Activated naive CD8-positive, alpha-beta T cell treated with anti-CD3 and anti-CD28 coated beads, Interleukin-2, amount 50 U/mL, for 24 hours (primary cell): ENCODE results near the gene FAM72A.
"Not testable (repeated sequence)": the region's sequence is repeated elsewhere in the genome, so short reads cannot be mapped to it uniquely, and the experiment has no call there.

Experiments used
- ATAC-seq: fragments of 150-1000 bp; cut with Tn5 transposase; one replicate; pipeline ENCODE4 v1.10.0; 2021
- DNase-seq: peaks from one replicate; pipeline ENCODE4 v3.0.0; 2021
- H3K27ac Mint-ChIP-seq: one replicate; pipeline ENCODE4 v1.8.0; 2021; ENCODE audit warnings: mild to moderate bottlenecking, mixed read lengths
- H3K27me3 Mint-ChIP-seq: one replicate; pipeline ENCODE4 v1.8.0; 2021; ENCODE audit warnings: mixed read lengths
- H3K36me3 Mint-ChIP-seq: one replicate; pipeline ENCODE4 v1.8.0; 2021; ENCODE audit warnings: low read depth, mixed read lengths
- H3K4me1 Mint-ChIP-seq: one replicate; pipeline ENCODE4 v1.8.0; 2021; ENCODE audit warnings: mixed read lengths
- H3K4me3 Mint-ChIP-seq: one replicate; pipeline ENCODE4 v1.8.0; 2021; ENCODE audit warnings: mild to moderate bottlenecking, moderate library complexity, mixed read lengths
- H3K9me3 Mint-ChIP-seq: one replicate; pipeline ENCODE4 v1.8.0; 2021; ENCODE audit warnings: mixed read lengths

The FAM72A gene

DNA sequence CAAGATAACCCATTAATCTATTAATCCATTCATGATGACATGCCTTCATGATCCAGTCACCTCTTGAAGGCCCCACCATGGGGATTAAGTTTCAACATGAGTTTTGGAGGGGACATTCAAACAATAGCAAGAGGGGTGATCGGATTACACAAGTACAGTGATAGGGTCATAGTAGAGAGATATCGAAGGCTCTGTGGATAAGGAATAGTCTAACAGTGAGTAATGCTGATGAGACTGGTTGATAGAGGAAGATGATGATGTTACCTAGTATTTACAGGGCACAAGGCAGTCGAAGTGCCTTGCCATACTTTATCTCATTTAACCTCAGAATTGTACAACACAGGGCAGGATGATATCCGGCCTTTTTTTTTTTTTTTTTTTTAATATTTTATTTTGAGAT lies 18.9 kb upstream of the FAM72A start:
- not testable (repeated sequence) for H3K4me1 Mint-ChIP-seq, H3K27ac Mint-ChIP-seq, H3K36me3 Mint-ChIP-seq, DNase-seq, H3K27me3 Mint-ChIP-seq, H3K4me3 Mint-ChIP-seq, H3K9me3 Mint-ChIP-seq, ATAC-seq

DNA sequence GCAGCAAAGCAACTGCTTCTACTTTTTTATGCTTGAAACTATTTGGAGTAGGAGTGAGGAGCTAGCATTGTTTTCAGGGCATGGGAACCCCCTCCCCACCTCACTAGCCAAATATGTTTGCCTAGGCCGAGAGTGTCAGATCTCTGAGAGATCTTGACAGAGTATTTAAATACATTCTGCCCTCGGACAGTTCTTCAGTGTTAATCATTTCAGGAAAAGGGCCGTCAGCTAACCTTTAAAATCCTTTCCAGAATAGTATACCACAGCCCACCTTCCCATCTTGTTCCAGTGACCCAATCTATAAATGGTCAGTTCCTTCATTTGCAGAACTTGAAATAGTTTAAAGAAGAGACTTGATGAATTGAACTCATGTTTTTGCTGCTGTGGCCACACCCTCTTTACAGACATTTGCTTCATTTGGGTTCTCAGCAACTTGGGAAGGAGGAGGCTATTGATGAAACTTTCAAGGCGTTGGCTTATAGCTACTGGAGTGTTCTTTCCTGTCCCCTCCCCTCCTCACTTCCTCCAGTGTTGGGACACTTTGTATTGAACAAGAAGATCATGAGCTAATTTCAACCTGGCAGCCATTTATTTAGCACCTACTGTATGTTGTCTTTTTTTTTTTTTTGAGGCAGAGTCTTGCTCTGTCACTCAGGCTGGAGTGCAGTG lies 17.8 kb upstream of the FAM72A start:
- not testable (repeated sequence) for H3K4me1 Mint-ChIP-seq, H3K36me3 Mint-ChIP-seq, H3K27me3 Mint-ChIP-seq, ATAC-seq, H3K9me3 Mint-ChIP-seq, H3K27ac Mint-ChIP-seq, H3K4me3 Mint-ChIP-seq, DNase-seq

DNA sequence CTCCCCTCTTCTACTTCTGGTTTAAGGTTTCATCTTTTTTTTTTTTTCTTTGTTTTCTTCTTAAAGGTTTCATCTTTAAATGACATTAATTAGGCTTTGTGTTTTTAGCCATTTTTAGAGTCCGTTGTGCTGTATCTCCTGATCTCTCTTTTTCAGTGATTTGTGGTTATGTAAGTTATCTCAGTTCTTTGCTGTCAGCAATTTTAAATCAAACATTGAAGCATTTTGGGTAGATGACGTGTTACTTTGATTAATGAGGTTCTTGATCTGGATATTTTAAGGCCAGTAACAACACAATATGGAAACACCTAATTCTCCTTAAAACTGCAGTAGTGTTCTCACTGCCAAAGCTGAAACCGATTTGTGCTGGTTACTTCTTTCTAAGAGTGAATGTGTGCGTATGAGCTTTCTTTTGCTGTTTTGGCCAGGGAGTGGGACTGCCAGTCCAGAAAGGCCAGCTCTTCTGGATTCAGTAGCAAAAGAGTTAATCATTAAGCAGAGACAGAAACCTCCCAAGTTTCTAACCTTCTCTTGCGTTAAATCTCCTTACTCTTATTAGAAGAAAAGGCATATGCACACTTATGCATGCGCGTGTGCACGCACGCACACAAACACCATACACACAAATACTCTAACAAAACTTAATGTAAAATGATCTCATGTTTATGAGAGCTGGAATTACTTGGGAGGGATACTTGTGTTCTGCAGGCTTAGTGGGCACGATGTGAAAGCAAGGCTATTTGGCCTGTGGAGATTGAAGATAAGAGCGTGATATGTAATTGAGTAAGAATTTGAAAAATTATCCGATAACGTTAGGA lies 17.1 kb upstream of the FAM72A start:
- H3K9me3 Mint-ChIP-seq, H3K27ac Mint-ChIP-seq, DNase-seq, ATAC-seq, H3K4me1 Mint-ChIP-seq, H3K36me3 Mint-ChIP-seq, H3K4me3 Mint-ChIP-seq, H3K27me3 Mint-ChIP-seq: not testable (repeated sequence)

DNA sequence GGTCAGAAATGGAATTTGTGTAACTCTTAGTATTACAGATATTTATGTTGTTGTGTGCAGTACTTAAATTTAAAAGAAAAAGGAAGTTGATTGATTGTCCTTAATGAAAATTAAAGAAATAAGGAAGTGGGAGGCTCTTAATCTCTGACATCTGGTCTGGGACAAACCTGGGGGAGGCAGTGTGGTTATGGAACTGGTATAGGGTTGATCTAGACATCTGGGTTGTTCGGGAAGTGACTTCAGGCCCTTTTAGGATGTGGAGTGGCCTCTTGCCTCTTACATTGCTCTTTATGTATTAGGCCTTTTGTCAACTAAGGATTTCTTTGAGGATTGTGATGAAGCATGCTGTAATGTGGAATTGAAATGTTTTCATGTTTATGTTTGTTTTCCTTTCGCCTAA lies 16.1 kb upstream of the FAM72A start:
- not testable (repeated sequence) for H3K27ac Mint-ChIP-seq, DNase-seq, H3K36me3 Mint-ChIP-seq, H3K27me3 Mint-ChIP-seq, H3K4me3 Mint-ChIP-seq, H3K4me1 Mint-ChIP-seq, H3K9me3 Mint-ChIP-seq, ATAC-seq

DNA sequence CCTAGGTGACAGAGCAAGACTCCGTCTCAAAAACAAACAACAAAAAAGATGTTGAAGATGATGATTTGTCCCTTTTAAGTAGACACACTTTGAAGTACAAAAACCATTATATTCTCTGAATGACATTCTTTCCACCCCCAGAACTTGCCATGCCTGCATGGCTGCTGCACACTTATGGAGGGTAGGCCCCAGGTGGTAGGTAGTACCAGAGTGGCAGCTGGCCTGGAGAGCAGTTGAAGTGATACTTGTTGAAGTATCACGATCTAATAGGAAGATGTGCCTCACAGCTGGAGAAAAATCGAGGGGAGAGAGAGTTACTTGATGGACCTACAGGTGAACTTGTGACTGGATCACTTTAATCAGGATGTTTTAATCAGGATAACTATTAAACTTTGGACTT lies 15.6 kb upstream of the FAM72A start:
- not testable (repeated sequence) for DNase-seq, H3K4me3 Mint-ChIP-seq, ATAC-seq, H3K36me3 Mint-ChIP-seq, H3K9me3 Mint-ChIP-seq, H3K27ac Mint-ChIP-seq, H3K4me1 Mint-ChIP-seq, H3K27me3 Mint-ChIP-seq

DNA sequence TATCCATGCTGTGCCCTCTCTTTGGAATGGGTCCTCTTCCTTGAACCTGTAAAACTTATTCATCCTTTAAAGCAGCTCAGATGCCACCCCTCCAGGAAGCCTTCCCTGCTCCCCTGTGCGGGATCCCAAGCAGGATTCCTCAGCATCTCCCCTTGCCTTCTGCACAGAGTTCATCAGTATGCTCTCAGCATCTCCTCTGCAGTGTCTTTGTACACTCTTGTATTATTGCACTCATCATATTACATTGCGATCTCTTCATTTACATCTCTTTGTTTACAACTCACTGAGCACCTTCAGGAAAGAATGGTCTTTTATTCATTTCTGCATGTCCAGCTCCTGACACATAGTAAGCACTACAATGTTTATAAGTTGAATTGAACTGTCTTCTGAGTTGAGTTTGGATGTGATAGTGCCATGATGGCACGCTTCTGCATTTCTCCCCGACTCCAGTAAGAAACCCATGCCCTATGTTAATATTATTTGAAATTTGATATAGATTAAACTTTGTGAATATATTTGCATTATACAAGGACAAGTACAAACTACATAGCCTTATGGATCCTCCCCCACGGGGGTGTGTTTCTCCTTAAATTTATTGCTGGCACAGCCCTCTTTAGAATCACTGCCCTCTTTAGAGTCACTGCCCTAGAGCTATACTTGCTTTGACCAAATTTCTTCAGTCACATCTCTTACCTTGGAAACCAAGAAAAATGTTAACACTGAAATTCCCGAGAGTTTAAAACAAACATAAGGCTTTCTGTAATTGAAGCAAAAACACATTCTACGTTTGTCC lies 13.2 kb upstream of the FAM72A start:
- not testable (repeated sequence) for H3K27ac Mint-ChIP-seq, H3K9me3 Mint-ChIP-seq, DNase-seq, H3K27me3 Mint-ChIP-seq, H3K4me3 Mint-ChIP-seq, ATAC-seq, H3K36me3 Mint-ChIP-seq, H3K4me1 Mint-ChIP-seq

DNA sequence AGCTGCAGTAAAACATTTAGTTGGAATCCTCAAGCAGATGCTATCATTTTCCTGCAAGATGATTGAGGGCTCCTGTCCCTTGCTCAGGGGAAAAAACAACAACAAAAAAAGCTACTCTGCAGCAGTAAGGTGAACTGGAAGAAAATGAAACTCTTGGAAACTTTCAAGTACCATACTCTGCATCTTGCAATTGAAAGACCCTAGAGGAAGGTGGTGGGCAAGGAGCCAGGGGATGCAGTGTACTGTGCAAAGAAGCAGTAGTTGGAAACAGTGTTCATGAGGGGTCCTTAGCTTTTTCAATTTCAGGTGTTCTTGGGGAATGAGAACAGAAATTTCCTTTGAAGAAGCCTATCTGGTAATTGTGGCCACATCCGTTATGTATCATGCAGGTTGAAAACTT lies 8.2 kb upstream of the FAM72A start:
- H3K4me3 Mint-ChIP-seq, H3K9me3 Mint-ChIP-seq, H3K4me1 Mint-ChIP-seq, H3K27me3 Mint-ChIP-seq, H3K27ac Mint-ChIP-seq, H3K36me3 Mint-ChIP-seq, ATAC-seq, DNase-seq: not testable (repeated sequence)

DNA sequence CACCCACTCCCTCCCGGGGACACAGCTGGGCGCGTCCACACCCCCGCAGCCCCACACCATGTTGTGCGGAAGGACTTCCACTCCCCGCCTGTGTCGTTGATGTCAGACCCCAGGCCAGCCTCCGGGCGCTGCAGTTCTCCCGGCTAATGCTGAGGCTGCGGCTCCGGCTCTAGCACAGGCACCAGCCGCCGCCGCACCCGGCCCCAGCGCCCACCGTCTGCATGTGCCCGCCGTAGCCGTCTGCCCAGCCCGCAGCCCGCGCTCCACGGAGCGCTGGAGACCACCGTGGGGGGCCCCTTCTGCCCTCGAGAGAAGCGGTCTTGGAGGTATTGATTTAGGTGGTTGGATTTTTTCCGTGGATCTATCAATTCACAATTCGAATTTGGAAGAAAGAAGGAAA lies 2.9 kb upstream of the FAM72A start:
- DNase-seq: peak; percentile 14
- not testable (repeated sequence) for H3K4me1 Mint-ChIP-seq, H3K4me3 Mint-ChIP-seq, H3K9me3 Mint-ChIP-seq, ATAC-seq, H3K36me3 Mint-ChIP-seq, H3K27ac Mint-ChIP-seq, H3K27me3 Mint-ChIP-seq

DNA sequence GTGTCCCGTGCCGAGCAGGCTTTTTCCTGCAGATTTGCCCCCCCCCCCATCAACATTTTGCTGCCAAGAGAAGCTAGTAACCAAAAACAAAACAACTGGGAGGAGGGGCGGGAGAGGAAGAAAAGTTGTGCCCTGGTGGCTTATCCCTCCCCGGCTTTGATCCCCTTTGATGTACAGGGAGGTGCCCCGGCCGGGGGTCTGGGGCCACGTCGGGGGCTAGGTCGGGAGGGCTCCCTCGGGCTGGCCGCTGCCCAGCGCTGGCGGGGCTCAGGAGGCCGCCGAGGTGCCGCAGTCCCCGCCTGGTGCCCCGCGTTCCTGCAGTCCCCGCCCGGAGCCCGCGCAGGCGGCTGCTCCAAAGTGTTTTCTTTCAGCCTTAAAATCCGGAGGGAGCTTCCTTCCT lies 2.2 kb upstream of the FAM72A start:
- peak; percentile 3 for DNase-seq
- ATAC-seq, H3K4me1 Mint-ChIP-seq, H3K36me3 Mint-ChIP-seq, H3K27me3 Mint-ChIP-seq, H3K9me3 Mint-ChIP-seq, H3K27ac Mint-ChIP-seq: not testable (repeated sequence)
- H3K4me3 Mint-ChIP-seq: peak overlapping the region; percentile 78

DNA sequence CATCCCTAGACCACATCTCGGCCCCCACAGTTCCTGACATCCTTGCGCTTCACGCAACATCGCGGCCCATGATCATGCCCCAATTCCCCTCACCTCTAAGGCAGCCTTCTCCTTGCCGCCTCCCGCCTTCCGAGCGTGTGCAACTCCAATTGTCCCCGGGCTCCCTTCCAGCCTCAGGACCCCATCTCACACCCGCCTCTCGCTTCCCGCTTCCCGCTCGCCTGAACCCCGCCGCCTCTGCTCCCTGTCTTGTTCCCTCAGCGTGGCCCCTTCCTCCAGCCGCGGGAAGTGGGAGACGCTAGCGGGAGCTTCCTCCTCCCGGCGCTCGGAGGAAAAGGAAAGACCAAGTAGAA lies 1.5 kb upstream of the FAM72A start:
- DNase-seq: peak; percentile 13
- H3K9me3 Mint-ChIP-seq, H3K27ac Mint-ChIP-seq, H3K4me1 Mint-ChIP-seq, H3K36me3 Mint-ChIP-seq, H3K27me3 Mint-ChIP-seq, ATAC-seq: not testable (repeated sequence)
- peak overlapping the region; percentile 69 for H3K4me3 Mint-ChIP-seq

DNA sequence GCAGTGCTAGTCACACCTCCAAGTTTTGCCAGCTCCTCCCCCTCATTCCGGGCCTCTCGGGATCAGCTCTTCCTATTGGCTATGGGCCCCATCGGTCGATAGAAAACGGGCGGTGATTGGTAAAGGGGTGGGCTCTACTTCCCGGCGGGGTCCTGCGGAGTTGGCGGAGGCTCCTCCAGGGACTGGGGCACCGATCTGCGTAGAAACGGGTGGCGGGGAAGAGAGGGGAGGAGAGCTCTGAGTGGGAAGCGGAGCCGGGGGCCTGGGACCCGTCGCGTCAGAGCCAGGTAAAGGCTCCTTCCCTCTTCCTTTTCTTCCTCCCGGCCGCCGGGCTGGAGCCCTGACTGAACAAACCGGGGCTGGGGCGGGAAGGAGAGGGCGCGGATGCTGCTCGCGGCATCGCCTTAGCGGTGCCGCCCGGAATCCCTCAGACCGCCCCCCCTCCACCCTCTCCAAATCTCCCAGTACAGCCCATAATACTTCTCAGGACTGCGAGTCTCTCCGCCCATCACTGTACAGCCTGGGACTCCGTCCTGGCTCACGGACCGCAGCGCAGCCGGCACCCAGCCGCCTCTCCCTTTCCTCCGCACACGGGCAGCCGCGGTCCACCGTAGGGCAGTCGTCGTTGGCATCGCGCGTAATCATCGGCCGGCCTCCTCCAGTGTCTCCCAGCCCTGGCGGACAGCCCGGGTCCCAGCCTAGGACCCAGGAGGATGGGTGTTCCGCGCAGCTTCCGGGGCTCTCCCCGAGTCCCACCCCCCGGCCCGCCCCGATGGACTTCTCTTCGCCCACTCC lies 922 bp upstream of the FAM72A start, which contains the start of gene SRGAP2:
SRGAP2 (plus strand) TSS at position 178 of the 795 bp plus-strand sequence. CDS start 2,430 bp downstream, outside the sequence.
- H3K9me3 Mint-ChIP-seq, H3K36me3 Mint-ChIP-seq, H3K27me3 Mint-ChIP-seq, H3K4me1 Mint-ChIP-seq: not testable (repeated sequence)
- peak within 1 kb of the TSS; percentile 71 for H3K4me3 Mint-ChIP-seq
- ATAC-seq (peak; percentile 72), DNase-seq (peak; percentile 53)
- peak within 1 kb of the TSS; percentile 92 for H3K27ac Mint-ChIP-seq

DNA sequence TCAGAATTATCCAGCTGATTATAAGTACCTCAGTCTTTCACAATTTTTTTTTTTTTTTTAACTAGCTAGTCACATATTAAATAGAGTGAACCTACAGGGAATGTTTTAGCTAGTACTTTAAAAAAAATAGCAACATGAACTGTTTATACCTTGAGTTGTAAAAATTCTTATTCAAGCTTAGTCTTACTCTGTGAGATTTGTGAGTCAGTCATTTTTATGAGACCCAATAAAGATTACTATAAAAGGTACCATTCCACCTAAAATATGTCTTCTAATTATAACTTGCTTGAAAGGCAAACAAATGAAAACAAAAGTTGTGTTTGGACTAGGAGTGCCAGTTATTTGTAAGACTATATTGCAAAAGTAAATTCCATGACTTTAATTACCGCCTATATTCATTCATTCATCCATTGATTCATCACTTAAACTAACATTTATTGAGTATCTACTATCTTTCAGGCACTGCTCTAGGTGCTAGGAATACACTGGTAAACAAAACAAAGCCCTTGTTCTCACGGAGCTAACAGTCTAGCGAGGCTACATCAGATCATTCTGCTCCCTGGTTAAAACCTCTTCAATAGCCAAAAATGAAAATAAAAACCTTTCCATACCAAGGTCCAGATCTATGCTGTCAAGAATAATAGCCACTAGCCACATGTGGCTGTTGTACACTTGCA lies 5.8 kb downstream of the FAM72A start:
- not testable (repeated sequence) for ATAC-seq, H3K27me3 Mint-ChIP-seq, H3K9me3 Mint-ChIP-seq, H3K4me3 Mint-ChIP-seq, H3K4me1 Mint-ChIP-seq, DNase-seq, H3K36me3 Mint-ChIP-seq, H3K27ac Mint-ChIP-seq

DNA sequence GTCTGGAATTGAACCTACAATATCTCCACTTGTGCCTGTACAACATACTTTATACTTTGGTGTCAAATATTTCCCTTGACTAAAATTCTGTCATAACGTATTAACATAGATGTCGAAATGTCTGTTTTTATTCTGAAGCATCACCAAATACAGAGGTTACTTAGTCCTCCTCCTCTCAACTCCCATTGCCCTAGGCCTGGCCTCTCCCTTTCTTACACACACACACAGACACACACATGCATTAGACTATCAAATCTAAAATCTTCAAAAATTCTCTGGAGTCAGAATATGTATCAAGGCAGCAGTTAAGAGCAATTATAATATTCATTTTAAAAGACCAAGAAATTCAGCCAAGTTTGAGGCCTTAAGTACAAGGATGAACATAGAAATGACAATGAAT lies 7.5 kb downstream of the FAM72A start:
- H3K27me3 Mint-ChIP-seq, ATAC-seq, H3K4me1 Mint-ChIP-seq, H3K27ac Mint-ChIP-seq, DNase-seq, H3K36me3 Mint-ChIP-seq, H3K4me3 Mint-ChIP-seq, H3K9me3 Mint-ChIP-seq: not testable (repeated sequence)

DNA sequence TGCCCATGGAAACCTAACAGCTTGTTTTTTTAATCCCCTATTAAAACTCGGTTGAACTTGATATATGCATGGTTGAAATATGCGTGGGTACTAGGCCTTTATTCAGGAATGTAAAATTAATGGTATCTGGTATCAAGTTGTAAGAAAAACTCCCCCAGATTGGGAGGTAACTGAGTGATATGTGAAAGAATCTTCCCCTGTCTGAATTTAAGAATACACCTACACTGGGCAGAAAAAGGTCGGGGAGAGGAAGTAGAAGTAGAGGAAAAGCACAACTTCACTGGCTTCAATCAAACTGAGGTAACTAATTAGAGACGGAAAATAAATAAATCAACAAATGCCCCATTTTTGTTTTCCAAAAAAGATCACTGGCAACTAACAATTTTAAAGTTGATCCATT lies 15.8 kb downstream of the FAM72A start:
- not testable (repeated sequence) for H3K27me3 Mint-ChIP-seq, ATAC-seq, DNase-seq, H3K9me3 Mint-ChIP-seq, H3K27ac Mint-ChIP-seq, H3K4me1 Mint-ChIP-seq, H3K36me3 Mint-ChIP-seq, H3K4me3 Mint-ChIP-seq
